ENCODE measurements around the gene TINAGL1. TPM values are rescaled to one million over a fixed set of nuclear protein-coding genes. Genes with fewer than 3 reads are reported as not detected.

Gene TINAGL1
- total RNA-seq, 1 donor from 2014 or later, result 201 TPM

GRCh38 chr1:31620631-31621497 lies 44.5 kb downstream of the TINAGL1 start:
- no peak for DNase-seq (ENCODE audit: low spot score in 2 of 2, unreplicated experiment in 2 of 2)
- H3K27me3 Mint-ChIP-seq (ENCODE audit: low read depth), result peaks cover 17% of the 10 kb centered on the region
- TF ChIP-seq, protein P1, sequence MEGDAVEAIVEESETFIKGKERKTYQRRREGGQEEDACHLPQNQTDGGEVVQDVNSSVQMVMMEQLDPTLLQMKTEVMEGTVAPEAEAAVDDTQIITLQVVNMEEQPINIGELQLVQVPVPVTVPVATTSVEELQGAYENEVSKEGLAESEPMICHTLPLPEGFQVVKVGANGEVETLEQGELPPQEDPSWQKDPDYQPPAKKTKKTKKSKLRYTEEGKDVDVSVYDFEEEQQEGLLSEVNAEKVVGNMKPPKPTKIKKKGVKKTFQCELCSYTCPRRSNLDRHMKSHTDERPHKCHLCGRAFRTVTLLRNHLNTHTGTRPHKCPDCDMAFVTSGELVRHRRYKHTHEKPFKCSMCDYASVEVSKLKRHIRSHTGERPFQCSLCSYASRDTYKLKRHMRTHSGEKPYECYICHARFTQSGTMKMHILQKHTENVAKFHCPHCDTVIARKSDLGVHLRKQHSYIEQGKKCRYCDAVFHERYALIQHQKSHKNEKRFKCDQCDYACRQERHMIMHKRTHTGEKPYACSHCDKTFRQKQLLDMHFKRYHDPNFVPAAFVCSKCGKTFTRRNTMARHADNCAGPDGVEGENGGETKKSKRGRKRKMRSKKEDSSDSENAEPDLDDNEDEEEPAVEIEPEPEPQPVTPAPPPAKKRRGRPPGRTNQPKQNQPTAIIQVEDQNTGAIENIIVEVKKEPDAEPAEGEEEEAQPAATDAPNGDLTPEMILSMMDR (IDR thresholded peaks at IDR 0.05; ENCODE audit: unreplicated experiment), result no peak
- H3K27ac Mint-ChIP-seq, result no peak overlapping the region
- peaks cover 5% of the 10 kb centered on the region for H3K4me1 Mint-ChIP-seq
- no peak overlapping the region for H3K4me3 Mint-ChIP-seq
- no peaks in the 10 kb centered on the region for H3K9me3 Mint-ChIP-seq
- no peaks in the 10 kb centered on the region for H3K36me3 Mint-ChIP-seq

DNA sequence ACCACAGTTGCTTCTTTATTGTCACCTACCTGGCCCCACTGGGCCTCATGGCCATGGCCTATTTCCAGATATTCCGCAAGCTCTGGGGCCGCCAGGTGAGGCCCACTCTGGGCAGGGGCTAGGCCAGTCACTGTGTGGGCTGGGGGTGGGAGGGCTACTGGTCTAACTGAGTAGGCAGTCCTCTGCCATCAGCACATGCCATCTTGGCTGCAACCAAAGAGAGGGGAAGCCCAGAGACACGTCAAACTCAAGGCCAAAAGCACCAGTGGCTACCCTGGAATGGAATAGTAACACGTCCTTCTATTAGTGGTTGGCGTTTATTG lies 45.1 kb downstream of the TINAGL1 start:
- peaks cover 11% of the 10 kb centered on the region for H3K27me3 Mint-ChIP-seq (ENCODE audit: low read depth)
- H3K36me3 Mint-ChIP-seq, result no peaks in the 10 kb centered on the region
- DNase-seq (ENCODE audit: low spot score in 2 of 2, unreplicated experiment in 2 of 2), result no peak
- H3K4me3 Mint-ChIP-seq, result no peak overlapping the region
- no peaks in the 10 kb centered on the region for H3K9me3 Mint-ChIP-seq
- H3K4me1 Mint-ChIP-seq, result peaks cover 10% of the 10 kb centered on the region
- no peak overlapping the region for H3K27ac Mint-ChIP-seq
- TF ChIP-seq, protein P1 (IDR thresholded peaks at IDR 0.05; ENCODE audit: unreplicated experiment), result no peak

DNA sequence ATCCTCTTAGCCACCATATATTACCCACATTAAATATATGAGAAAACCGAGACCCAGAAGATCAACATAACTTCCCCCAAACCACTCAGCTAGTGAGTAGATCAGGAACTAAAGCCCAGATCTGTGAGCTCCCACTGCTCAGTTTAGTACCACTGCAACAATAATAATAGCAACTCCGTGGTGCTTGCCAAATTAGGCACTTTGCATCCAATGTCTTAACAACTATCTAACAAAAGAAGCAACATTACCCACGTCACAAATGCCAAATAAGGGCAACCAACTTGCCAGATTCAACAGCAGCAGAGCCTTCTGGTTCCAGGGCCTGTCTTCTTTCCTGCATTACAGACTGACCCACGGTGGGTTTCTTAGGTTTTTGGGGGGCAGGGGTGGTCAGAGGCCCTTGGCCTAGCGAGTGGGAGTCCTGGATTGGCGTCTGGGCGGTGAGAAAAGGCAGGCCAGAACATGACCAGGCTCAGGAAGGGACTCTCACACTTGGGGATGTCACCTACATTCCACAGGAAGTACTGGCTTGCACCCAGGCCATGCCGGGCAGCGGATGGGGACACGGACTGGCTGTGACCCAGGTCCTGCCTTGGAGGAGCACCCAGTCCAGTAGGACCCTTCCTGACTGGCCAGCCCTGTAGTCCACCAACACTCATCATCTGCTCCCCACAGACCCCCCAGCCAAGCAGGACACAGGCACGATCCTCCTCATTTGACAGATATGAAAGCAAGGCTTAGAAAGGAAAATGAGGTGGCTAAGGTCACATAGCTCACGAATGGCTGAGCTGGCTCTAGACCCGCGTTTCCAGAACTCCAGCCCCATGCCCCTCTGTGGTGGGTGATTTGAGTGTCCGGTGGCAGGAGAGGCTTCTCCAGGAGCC lies 45.8 kb downstream of the TINAGL1 start:
- Mint-ChIP-seq H3K27me3 (ENCODE audit: low read depth) (peaks cover 5% of the 10 kb centered on the region), H3K9me3 (no peaks in the 10 kb centered on the region), H3K27ac (no peak overlapping the region), H3K36me3 (no peaks in the 10 kb centered on the region), H3K4me3 (no peak overlapping the region), H3K4me1 (peaks cover 15% of the 10 kb centered on the region)
- no peak for DNase-seq (ENCODE audit: low spot score in 2 of 2, unreplicated experiment in 2 of 2)
- TF ChIP-seq, protein P1 (IDR thresholded peaks at IDR 0.05; ENCODE audit: unreplicated experiment), result no peak

GRCh38 chr1:31623365-31623764 lies 47.0 kb downstream of the TINAGL1 start:
- Mint-ChIP-seq H3K27ac (no peak overlapping the region), H3K4me3 (no peak overlapping the region), H3K9me3 (no peaks in the 10 kb centered on the region), H3K27me3 (ENCODE audit: low read depth) (peaks cover 2% of the 10 kb centered on the region), H3K36me3 (peaks cover 4% of the 10 kb centered on the region), H3K4me1 (peaks cover 21% of the 10 kb centered on the region)
- TF ChIP-seq, protein P1 (IDR thresholded peaks at IDR 0.05; ENCODE audit: unreplicated experiment), result no peak
- no peak for DNase-seq (ENCODE audit: low spot score in 2 of 2, unreplicated experiment in 2 of 2)

GRCh38 chr1:31624309-31624708 lies 48.0 kb downstream of the TINAGL1 start:
- peaks cover 31% of the 10 kb centered on the region for H3K4me1 Mint-ChIP-seq
- H3K27me3 Mint-ChIP-seq (ENCODE audit: low read depth), result no peaks in the 10 kb centered on the region
- TF ChIP-seq, protein P1 (IDR thresholded peaks at IDR 0.05; ENCODE audit: unreplicated experiment), result no peak
- no peak for DNase-seq (ENCODE audit: low spot score in 2 of 2, unreplicated experiment in 2 of 2)
- H3K9me3 Mint-ChIP-seq, result no peaks in the 10 kb centered on the region
- peaks cover 4% of the 10 kb centered on the region for H3K36me3 Mint-ChIP-seq
- no peak overlapping the region for H3K27ac Mint-ChIP-seq
- no peak overlapping the region for H3K4me3 Mint-ChIP-seq

Data from mesothelial cell of epicardium (in vitro differentiated cells).